ENCODE data around the gene OR4A15.

Gene OR4A15

DNA sequence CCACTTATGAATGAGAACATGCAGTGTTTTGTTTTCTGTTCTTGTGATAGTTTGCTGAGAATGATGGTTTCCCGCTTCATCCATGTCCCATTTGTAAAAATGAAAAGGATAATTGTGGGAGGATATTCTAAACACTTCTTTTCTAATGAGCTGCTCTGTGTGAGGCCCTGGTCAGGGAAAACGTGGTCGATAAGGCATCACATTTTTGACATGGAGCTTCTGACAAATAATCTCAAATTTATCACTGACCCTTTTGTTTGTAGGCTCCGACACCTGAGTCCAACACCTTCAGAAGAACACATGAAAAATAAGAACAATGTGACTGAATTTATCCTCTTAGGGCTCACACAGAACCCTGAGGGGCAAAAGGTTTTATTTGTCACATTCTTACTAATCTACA, at the start of gene OR4A15:
Gene OR4A15 (plus strand): TSS at position 301 of the 400 bp plus-strand sequence. CDS start 0 bp downstream, at position 301.
- no peak for DNase-seq (ENCODE audit: low read depth in 2 of 2)

GRCh38 chr11:55324500-55324899, 43.3 kb upstream of the OR4A15 start:
- no peak for DNase-seq (ENCODE audit: low read depth in 2 of 2)

DNA sequence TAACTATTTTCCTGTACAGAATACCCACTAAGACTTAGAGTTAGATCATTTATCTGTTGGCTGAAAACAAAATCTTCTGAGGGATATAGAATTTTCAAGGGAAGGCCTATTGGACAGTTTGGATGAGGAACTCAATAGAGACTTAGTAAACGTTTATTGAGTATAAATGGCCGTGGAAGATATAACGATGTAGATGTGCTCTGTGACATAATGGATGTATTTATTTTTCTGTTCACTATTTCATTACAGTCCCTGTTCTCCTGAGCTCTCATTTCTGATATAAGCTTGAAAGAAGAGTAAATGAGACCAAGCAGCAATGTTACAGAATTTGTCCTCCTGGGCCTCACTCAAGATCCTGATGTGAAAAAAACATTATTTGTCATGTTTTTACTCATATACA, 24.9 kb upstream of the OR4A15 start, which contains the start of gene OR4A16:
Gene OR4A16 (plus strand): TSS at position 301 of the 400 bp plus-strand sequence. CDS start 0 bp downstream, at position 301.
- no peak for DNase-seq (ENCODE audit: low read depth in 2 of 2)

DNA sequence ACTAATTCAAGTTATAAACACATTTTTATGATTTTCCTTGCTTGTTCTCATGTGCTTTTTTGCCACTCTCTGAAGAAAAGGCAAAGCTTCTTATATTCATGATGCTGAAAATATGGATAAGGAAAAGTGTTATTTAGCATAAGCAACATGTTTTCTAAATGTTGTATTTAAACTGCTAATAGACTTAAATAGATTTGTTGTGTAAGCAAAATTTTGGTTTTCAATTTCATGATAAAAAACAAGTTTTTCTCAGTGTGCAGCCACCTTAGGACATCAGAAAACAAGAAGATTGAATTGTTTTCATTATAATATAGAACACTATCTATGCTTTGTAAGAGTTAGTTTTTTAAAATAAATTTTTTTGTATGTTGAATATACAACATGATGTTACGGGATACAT, 22.5 kb upstream of the OR4A15 start:
- no peak for DNase-seq (ENCODE audit: low read depth in 2 of 2)

- DNase-seq (ENCODE audit: low read depth in 2 of 2) = no peak
Measured at GRCh38 chr11:55349032-55349431, 18.7 kb upstream of the OR4A15 start.

GRCh38 chr11:55357560-55358184, 10.1 kb upstream of the OR4A15 start:
- no peak for DNase-seq (ENCODE audit: low read depth in 2 of 2)

GRCh38 chr11:55401011-55401410, 33.2 kb downstream of the OR4A15 start:
- no peak for DNase-seq (ENCODE audit: low read depth in 2 of 2)
